Osteocyte (in vitro differentiated cells): Measurements from ENCODE around the gene IFT57. TPM values are rescaled to one million over a fixed set of nuclear protein-coding genes. Genes with fewer than 3 reads are reported as not detected.
"Not testable (repeated sequence)": the region's sequence is repeated elsewhere in the genome, so short reads cannot be mapped to it uniquely, and the experiment has no call there.

Experiments
- DNase-seq: peaks from one replicate; pipeline ENCODE4 v3.0.0; 2021; ENCODE audit warnings: mixed read lengths; ENCODE audit not compliant: unreplicated experiment; ENCODE audit errors: extremely low spot score
- H3K27ac Mint-ChIP-seq: one replicate; pipeline ENCODE4 v1.8.0; 2021; ENCODE audit warnings: mild to moderate bottlenecking, mixed read lengths; ENCODE audit not compliant: unreplicated experiment
- H3K27me3 Mint-ChIP-seq: one replicate; pipeline ENCODE4 v1.8.0; 2021; ENCODE audit warnings: mixed read lengths; ENCODE audit not compliant: unreplicated experiment
- H3K36me3 Mint-ChIP-seq: one replicate; pipeline ENCODE4 v1.8.0; 2021; ENCODE audit warnings: mixed read lengths; ENCODE audit not compliant: unreplicated experiment
- H3K4me1 Mint-ChIP-seq: one replicate; pipeline ENCODE4 v1.8.0; 2021; ENCODE audit warnings: mixed read lengths; ENCODE audit not compliant: unreplicated experiment
- H3K4me3 Mint-ChIP-seq: one replicate; pipeline ENCODE4 v1.8.0; 2021; ENCODE audit warnings: mild to moderate bottlenecking, moderate library complexity, mixed read lengths; ENCODE audit not compliant: unreplicated experiment
- H3K9me3 Mint-ChIP-seq: one replicate; pipeline ENCODE4 v1.8.0; 2021; ENCODE audit warnings: mixed read lengths; ENCODE audit not compliant: unreplicated experiment
- total RNA-seq: library from RNA; stranded (reverse); gene quantifications from 2 replicates; pipeline ENCODE4 v1.2.1, GENCODE V29; 2021
- TF ChIP-seq, protein P1 (sequence below): fragments of 200-600 bp; sonication (generic); IDR thresholded peaks from 2 replicates; pipeline ENCODE4 v1.5.0; 2021; ENCODE audit warnings: antibody characterized with exemption, mild to moderate bottlenecking, moderate library complexity

Gene IFT57
- total RNA-seq, 1 donor from 2014 or later = 32.2 TPM

DNA sequence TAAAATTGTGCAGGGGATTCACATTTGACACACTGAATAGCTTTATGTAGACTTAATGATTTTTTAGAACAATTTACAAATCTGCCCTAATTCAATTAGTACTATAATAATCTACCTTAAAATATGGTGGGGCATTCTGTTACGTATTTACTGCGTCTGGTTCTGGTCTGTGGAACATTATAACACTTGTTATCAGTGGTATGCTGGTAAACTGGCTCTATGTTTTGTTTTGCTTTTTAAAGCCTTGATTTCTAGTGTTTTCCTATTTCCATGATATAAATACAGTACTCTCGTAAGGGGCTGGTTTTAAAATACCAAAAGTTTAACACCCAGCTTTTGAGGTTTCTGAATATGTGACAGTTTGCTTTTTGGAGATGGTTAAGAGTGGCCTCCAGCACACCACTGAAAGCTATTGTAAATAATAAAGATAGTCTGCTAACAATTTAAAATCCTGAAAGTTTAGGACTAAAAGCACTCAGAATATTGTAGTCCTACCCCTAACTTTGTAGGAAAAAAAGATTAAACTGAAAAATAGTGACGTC is 65.8 kb downstream of the IFT57 start:
- Mint-ChIP-seq H3K27me3 (no peaks in the 10 kb centered on the region), H3K4me3 (no peak overlapping the region), H3K4me1 (no peaks in the 10 kb centered on the region), H3K9me3 (no peaks in the 10 kb centered on the region), H3K27ac (no peak overlapping the region), H3K36me3 (peaks cover 9% of the 10 kb centered on the region)
- TF ChIP-seq, protein P1, sequence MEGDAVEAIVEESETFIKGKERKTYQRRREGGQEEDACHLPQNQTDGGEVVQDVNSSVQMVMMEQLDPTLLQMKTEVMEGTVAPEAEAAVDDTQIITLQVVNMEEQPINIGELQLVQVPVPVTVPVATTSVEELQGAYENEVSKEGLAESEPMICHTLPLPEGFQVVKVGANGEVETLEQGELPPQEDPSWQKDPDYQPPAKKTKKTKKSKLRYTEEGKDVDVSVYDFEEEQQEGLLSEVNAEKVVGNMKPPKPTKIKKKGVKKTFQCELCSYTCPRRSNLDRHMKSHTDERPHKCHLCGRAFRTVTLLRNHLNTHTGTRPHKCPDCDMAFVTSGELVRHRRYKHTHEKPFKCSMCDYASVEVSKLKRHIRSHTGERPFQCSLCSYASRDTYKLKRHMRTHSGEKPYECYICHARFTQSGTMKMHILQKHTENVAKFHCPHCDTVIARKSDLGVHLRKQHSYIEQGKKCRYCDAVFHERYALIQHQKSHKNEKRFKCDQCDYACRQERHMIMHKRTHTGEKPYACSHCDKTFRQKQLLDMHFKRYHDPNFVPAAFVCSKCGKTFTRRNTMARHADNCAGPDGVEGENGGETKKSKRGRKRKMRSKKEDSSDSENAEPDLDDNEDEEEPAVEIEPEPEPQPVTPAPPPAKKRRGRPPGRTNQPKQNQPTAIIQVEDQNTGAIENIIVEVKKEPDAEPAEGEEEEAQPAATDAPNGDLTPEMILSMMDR = no peak
- no peak for DNase-seq

DNA sequence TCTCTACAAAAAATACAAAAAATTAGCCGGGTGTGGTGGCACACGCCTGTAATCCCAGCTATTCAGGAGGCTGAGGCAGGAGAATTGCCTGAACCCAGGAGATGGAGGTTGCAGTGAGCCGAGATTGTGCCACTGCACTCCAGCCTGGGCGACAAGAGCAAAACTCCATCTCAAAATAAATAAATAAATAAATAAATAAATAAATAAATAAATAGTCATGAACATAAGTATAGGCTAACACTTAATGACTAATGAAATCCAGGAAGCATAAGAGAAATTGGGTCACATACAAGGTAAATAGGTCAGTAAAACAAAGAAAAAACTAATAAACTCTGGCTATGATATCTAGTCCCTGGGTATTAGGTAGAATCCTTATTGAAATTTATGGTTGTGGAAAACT is 66.6 kb downstream of the IFT57 start:
- H3K4me1 Mint-ChIP-seq = not testable (repeated sequence)

DNA sequence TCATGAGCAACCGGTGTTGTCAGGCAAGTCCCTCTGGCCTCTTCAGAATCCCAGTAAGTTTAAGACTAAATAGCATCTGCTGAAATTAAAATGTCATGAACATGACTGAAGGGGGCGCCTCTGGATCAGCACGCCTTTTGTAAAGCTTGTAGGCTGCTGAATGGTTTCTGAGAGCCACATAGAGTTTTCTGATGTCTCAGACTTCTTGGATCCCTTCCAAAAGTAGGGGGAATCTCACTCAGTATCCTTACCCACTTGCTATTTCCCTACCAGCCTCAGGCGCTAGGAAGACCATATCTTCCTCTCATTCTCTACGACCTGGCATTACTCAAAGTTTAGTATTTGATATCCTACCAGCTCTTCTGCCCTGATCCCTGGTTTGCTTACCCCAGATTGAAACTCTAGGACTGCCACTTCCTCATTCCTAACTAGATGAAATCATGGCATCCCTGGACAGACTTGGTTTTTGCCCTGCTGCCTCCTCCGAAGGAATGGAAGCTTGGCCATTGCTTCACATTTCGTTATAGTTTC is 68.7 kb downstream of the IFT57 start:
- Mint-ChIP-seq H3K4me3 (no peak overlapping the region), H3K27ac (no peak overlapping the region), H3K27me3 (no peaks in the 10 kb centered on the region), H3K9me3 (no peaks in the 10 kb centered on the region), H3K36me3 (no peaks in the 10 kb centered on the region), H3K4me1 (no peaks in the 10 kb centered on the region)
- TF ChIP-seq, protein P1 = peak; percentile 46
- DNase-seq = no peak

More for the DNA sequence above, 66.6 kb downstream of the IFT57 start:
- not testable (repeated sequence) for H3K27ac Mint-ChIP-seq, H3K4me3 Mint-ChIP-seq, DNase-seq, H3K9me3 Mint-ChIP-seq, H3K27me3 Mint-ChIP-seq, H3K36me3 Mint-ChIP-seq

- Mint-ChIP-seq H3K4me3 (no peak overlapping the region), H3K27ac (no peak overlapping the region), H3K9me3 (no peaks in the 10 kb centered on the region), H3K27me3 (no peaks in the 10 kb centered on the region), H3K36me3 (no peaks in the 10 kb centered on the region), H3K4me1 (no peaks in the 10 kb centered on the region)
- DNase-seq = no peak
- TF ChIP-seq, protein P1 = no peak
Observed at GRCh38 chr3:108152274-108152673, 70.0 kb downstream of the IFT57 start.

DNA sequence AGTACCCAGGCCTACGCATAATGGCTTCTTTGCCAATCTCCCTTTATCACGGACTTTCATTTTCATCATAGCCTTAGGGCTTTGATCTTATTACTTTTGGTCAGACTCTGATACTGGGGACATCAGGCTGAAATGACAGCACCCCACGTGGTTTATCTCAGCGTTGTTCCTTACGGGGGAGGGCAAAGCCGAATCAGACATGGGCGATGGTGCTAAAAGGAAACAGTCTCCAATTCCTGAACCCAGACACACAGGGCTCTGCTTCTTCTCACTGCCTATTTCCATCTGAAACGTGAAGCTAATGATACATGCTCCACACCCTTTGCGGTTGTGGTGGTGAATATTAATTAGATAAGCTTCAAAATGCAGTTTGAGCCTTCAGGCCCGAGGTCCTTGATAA is 72.0 kb downstream of the IFT57 start:
- H3K9me3 Mint-ChIP-seq = peaks cover 11% of the 10 kb centered on the region
- no peak overlapping the region for H3K4me3 Mint-ChIP-seq
- DNase-seq = no peak
- TF ChIP-seq, protein P1 = no peak
- no peaks in the 10 kb centered on the region for H3K36me3 Mint-ChIP-seq
- H3K4me1 Mint-ChIP-seq = no peaks in the 10 kb centered on the region
- no peak overlapping the region for H3K27ac Mint-ChIP-seq
- H3K27me3 Mint-ChIP-seq = no peaks in the 10 kb centered on the region
